Measurements from ENCODE around the gene SAMD1. TPM values are rescaled to one million over a fixed set of nuclear protein-coding genes. Genes with fewer than 3 reads are reported as not detected.
A peak's percentile ranks its signal among the peaks of the same experiment; 100 is the strongest.

Gene SAMD1
- total RNA-seq, 1 experiment from 2014 or later, result 56.0 TPM

DNA sequence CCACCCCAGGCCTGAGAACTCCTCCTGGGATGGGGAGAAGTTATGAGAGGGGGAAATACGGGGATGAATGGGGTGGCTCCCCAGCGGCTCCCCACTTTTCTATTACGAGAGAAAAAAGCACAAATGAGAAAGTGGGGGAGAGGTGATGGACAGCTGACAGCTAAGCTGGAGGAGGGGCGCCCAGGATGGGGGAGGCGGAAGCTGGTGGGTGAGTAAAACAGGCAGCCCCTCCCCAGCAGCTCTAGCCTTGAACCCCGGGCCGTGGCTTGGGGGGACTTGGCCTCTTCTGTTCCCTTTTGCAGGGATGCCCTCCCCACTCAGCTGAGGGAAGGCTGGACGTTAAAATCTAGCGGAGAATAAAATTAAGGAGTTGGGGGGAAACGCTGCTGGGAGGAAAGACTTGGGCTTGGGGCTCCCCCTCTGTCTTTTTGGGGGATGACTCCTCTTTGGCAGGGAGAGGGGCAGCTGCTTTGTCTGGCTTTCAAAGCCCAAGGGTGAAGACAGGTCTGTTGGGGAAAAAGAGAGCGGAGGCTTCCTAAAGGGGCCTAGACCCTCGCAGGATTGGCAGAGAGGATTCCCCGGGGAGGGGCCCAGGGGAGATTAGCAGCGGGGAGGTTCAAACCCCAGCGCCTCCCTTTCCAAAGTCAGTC lies 1.4 kb upstream of the SAMD1 start:
- no peaks in the 10 kb centered on the region for H3K27me3 ChIP-seq (replicated peaks; ENCODE audit: insufficient read depth, low read depth, low read length, poor library complexity)
- ChIA-PET CTCF (interaction anchor here (0.7 kb wide), 1 partner anchor 1339 kb away, joined by 3 read pairs; no protein-coding TSS in a partner anchor), POLR2A (ENCODE audit: low non-redundant PET) (no interaction called here)
- BruUV-seq (replicated peaks), result TSS peak; percentile 66
- no peaks in the 10 kb centered on the region for H3K4me1 ChIP-seq (ENCODE audit: insufficient read depth, low read length, poor library complexity, severe bottlenecking)
- peak; percentile 50 for DNase-seq (ENCODE audit: low spot score)
- H3K27ac ChIP-seq (ENCODE audit: low read depth, low read length, poor library complexity, severe bottlenecking), result peak overlapping the region; percentile 90
- peaks cover 12% of the 10 kb centered on the region for H3K36me3 ChIP-seq (ENCODE audit: insufficient read depth, low read length, poor library complexity, severe bottlenecking)
- H3K9me3 ChIP-seq (ENCODE audit: low read depth, low read length, poor library complexity, severe bottlenecking), result peaks cover 8% of the 10 kb centered on the region
- H3K4me3 ChIP-seq (ENCODE audit: low read depth, low read length, poor library complexity, severe bottlenecking), result peak overlapping the region; percentile 84
- TF ChIP-seq, protein P1, sequence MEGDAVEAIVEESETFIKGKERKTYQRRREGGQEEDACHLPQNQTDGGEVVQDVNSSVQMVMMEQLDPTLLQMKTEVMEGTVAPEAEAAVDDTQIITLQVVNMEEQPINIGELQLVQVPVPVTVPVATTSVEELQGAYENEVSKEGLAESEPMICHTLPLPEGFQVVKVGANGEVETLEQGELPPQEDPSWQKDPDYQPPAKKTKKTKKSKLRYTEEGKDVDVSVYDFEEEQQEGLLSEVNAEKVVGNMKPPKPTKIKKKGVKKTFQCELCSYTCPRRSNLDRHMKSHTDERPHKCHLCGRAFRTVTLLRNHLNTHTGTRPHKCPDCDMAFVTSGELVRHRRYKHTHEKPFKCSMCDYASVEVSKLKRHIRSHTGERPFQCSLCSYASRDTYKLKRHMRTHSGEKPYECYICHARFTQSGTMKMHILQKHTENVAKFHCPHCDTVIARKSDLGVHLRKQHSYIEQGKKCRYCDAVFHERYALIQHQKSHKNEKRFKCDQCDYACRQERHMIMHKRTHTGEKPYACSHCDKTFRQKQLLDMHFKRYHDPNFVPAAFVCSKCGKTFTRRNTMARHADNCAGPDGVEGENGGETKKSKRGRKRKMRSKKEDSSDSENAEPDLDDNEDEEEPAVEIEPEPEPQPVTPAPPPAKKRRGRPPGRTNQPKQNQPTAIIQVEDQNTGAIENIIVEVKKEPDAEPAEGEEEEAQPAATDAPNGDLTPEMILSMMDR (conservative IDR thresholded peaks at IDR 0.05; ENCODE audit: low read depth, low read length), result no peak
- TF ChIP-seq EZH2 (IDR thresholded peaks at IDR 0.05; ENCODE audit: borderline replicate concordance, low read depth, low read length, poor library complexity, severe bottlenecking), result no peak
- intact Hi-C loops (cut with micrococcal nuclease; ENCODE audit: unreplicated experiment), result no loop called here

DNA sequence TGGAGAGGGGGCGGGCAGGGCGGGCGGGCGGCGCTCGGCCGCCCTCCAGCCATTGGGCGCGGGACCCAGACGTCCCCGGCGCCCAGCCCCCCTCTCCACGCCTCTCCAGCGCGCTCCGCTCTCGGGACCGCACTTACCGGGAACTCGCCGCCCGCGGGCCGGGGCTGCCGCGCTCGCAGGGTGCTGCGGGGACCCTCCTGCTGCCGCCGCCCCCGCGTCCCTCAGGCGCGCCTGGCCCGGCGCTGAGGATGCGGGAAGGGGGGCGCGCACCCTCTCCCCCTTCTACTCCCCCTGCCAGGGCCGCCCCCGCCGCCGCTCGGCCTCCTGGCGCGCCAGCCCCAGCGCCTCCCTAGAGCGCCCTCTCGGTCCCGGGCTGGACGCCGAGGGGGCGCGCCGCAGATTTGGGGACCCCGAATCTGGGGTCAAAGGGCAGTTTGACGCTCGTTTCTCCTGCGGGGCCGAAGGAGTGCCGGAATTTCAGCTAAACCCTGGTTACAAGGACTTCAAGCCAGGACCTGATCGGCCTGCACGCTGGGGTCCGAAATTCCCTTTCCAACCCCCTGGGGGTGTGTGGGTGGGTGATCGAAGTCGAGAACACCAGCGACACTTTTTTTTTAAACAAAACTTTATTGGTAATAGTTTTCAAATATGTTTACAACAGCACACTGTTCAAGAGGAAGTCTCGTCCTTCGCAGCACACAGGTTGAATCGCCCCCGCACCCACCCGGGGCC lies 696 bp upstream of the SAMD1 start:
- Histone ChIP-seq H3K27ac (ENCODE audit: low read depth, low read length, poor library complexity, severe bottlenecking) (peak overlapping the region; percentile 90), H3K36me3 (ENCODE audit: insufficient read depth, low read length, poor library complexity, severe bottlenecking) (peaks cover 12% of the 10 kb centered on the region), H3K27me3 (replicated peaks; ENCODE audit: insufficient read depth, low read depth, low read length, poor library complexity) (no peaks in the 10 kb centered on the region), H3K4me3 (ENCODE audit: low read depth, low read length, poor library complexity, severe bottlenecking) (peak overlapping the region; percentile 84), H3K4me1 (ENCODE audit: insufficient read depth, low read length, poor library complexity, severe bottlenecking) (no peaks in the 10 kb centered on the region), H3K9me3 (ENCODE audit: low read depth, low read length, poor library complexity, severe bottlenecking) (peaks cover 8% of the 10 kb centered on the region)
- ChIA-PET POLR2A (ENCODE audit: low non-redundant PET) (no interaction called here), CTCF (no interaction called here)
- no TSS peak for BruUV-seq (replicated peaks)
- no peak for TF ChIP-seq EZH2 (IDR thresholded peaks at IDR 0.05; ENCODE audit: borderline replicate concordance, low read depth, low read length, poor library complexity, severe bottlenecking)
- TF ChIP-seq, protein P1 (conservative IDR thresholded peaks at IDR 0.05; ENCODE audit: low read depth, low read length), result peak; percentile 44; the same call in 1 of the 2 replicates
- DNase-seq (ENCODE audit: low spot score), result peak; percentile 80
- intact Hi-C loops (cut with micrococcal nuclease; ENCODE audit: unreplicated experiment), result no loop called here

GRCh38 chr19:14089662-14090508 lies 666 bp downstream of the SAMD1 start:
- peak overlapping the region; percentile 61 for H3K27ac ChIP-seq (ENCODE audit: low read depth, low read length, poor library complexity, severe bottlenecking)
- no peaks in the 10 kb centered on the region for H3K27me3 ChIP-seq (replicated peaks; ENCODE audit: insufficient read depth, low read depth, low read length, poor library complexity)
- H3K4me3 ChIP-seq (ENCODE audit: low read depth, low read length, poor library complexity, severe bottlenecking), result peak overlapping the region; percentile 64
- H3K36me3 ChIP-seq (ENCODE audit: insufficient read depth, low read length, poor library complexity, severe bottlenecking), result peaks cover 12% of the 10 kb centered on the region
- CTCF ChIA-PET, result interaction anchor here (0.6 to 0.7 kb wide), 3 partner anchors 295 to 823 kb away, joined by 5 to 12 read pairs (median 7); no protein-coding TSS in a partner anchor
- intact Hi-C loops (cut with micrococcal nuclease; ENCODE audit: unreplicated experiment), result no loop called here
- no peaks in the 10 kb centered on the region for H3K4me1 ChIP-seq (ENCODE audit: insufficient read depth, low read length, poor library complexity, severe bottlenecking)
- POLR2A ChIA-PET (ENCODE audit: low non-redundant PET), result interaction anchor here (0.6 kb wide), 1 partner anchor 1297 kb away, joined by 3 read pairs; no protein-coding TSS in a partner anchor
- TF ChIP-seq EZH2 (IDR thresholded peaks at IDR 0.05; ENCODE audit: borderline replicate concordance, low read depth, low read length, poor library complexity, severe bottlenecking), result no peak
- TF ChIP-seq, protein P1 (conservative IDR thresholded peaks at IDR 0.05; ENCODE audit: low read depth, low read length), result peak; percentile 16; the same call in 1 of the 2 replicates
- peak; percentile 74 for DNase-seq (ENCODE audit: low spot score)
- peaks cover 8% of the 10 kb centered on the region for H3K9me3 ChIP-seq (ENCODE audit: low read depth, low read length, poor library complexity, severe bottlenecking)
- BruUV-seq (replicated peaks), result no TSS peak
